Breast epithelium (tissue), 4 donors: ENCODE data around the gene CNEP1R1. TPM values are rescaled to one million over a fixed set of nuclear protein-coding genes. Genes with fewer than 3 reads are reported as not detected.

Experiments
- DNase-seq, 2 donors: peaks; one replicate each; pipeline ENCODE4 v3.0.0-alpha.2; 2019; ENCODE audit warnings: low spot score in 2 of 2
- H3K27ac ChIP-seq, 2 donors: fragments of 200-600 bp; sonication (generic) in 1 of 2; one replicate each; pipeline ENCODE4 v1.5.1; 2016 to 2019; ENCODE audit warnings: mild to moderate bottlenecking in 1 of 2
- H3K27me3 ChIP-seq, 2 donors: fragments of 200-600 bp; sonication (generic) in 1 of 2; one replicate each; pipeline versions ENCODE4 v1.5.1 to v1.6.0; 2017 to 2019; ENCODE audit warnings: control low read depth in 1 of 2, mild to moderate bottlenecking in 1 of 2
- H3K36me3 ChIP-seq: fragments of 200-600 bp; one replicate; pipeline ENCODE4 v1.5.1; 2019
- H3K4me1 ChIP-seq, 2 donors: fragments of 200-600 bp; sonication (generic); one replicate each; pipeline ENCODE4 v1.5.1; 2016 to 2019; ENCODE audit warnings: control low read depth in 1 of 2
- H3K4me3 ChIP-seq, 3 donors: fragments of 200-600 bp; sonication (generic); 1 replicate in 2 of 3; 2 replicates in 1 of 3; pipeline ENCODE4 v1.5.1; 2016 to 2019; ENCODE audit warnings: mild to moderate bottlenecking in 3 of 3, moderate library complexity in 2 of 3
- H3K9me3 ChIP-seq, 2 donors: fragments of 200-600 bp; sonication (generic) in 1 of 2; one replicate each; pipeline ENCODE4 v1.5.1; 2016 to 2019; ENCODE audit warnings: control low read depth in 1 of 2
- CTCF ChIP-seq, 3 donors: fragments of 450-650 bp; IDR thresholded peaks; one replicate each; pipeline ENCODE4 v1.5.1; 2016 to 2017; ENCODE audit warnings: antibody characterized with exemption in 3 of 3, mild to moderate bottlenecking in 3 of 3, moderate library complexity in 3 of 3
- POLR2A ChIP-seq: fragments of 450-650 bp; IDR thresholded peaks from one replicate; pipeline ENCODE4 v1.6.1; 2016; ENCODE audit warnings: antibody characterized with exemption, mild to moderate bottlenecking, moderate library complexity
- POLR2AphosphoS5 ChIP-seq, 3 donors: sonication (generic); formaldehyde crosslinking; IDR thresholded peaks; one replicate each; pipeline ENCODE4 v1.6.1; 2017; ENCODE audit warnings: antibody characterized with exemption in 3 of 3
- intact Hi-C: fragments of 100-400 bp; cut with DNase I; formaldehyde crosslinking; loops from one replicate; pipeline ENCODE4 v1.15.1; 2023; ENCODE audit warnings: low total_unique reads
- total RNA-seq, 3 donors: library from RNA; depleted of rRNA; stranded (reverse); fragments of >200 nt; gene quantifications; one replicate each; pipeline ENCODE4 v1.1.0, GENCODE V29; 2016

The CNEP1R1 gene
- total RNA-seq, 3 donors from 2014 or later = 16.5 to 20.8 (median 17.4) TPM

- intact Hi-C loops = no loop called here
- DNase-seq = no peak
- no peak for TF ChIP-seq POLR2AphosphoS5 (IDR thresholded peaks at IDR 0.05)
- no peak for TF ChIP-seq POLR2A
- Histone ChIP-seq H3K4me1 (no peaks in the 10 kb centered on the region), H3K9me3 (no peaks in the 10 kb centered on the region), H3K4me3 (no peak overlapping the region), H3K27ac (no peak overlapping the region), H3K36me3 (no peaks in the 10 kb centered on the region), H3K27me3 (no peaks in the 10 kb centered on the region)
Observed at GRCh38 chr16:50068550-50068949, 43.5 kb downstream of the CNEP1R1 start.

- intact Hi-C loops = no loop called here
- no peaks in the 10 kb centered on the region for H3K9me3 ChIP-seq
- H3K4me3 ChIP-seq = no peak overlapping the region
- H3K4me1 ChIP-seq = no peaks in the 10 kb centered on the region
- no peak overlapping the region for H3K27ac ChIP-seq
- TF ChIP-seq POLR2AphosphoS5 (IDR thresholded peaks at IDR 0.05) = no peak
- no peak for TF ChIP-seq CTCF (IDR thresholded peaks at IDR 0.05)
- no peak for TF ChIP-seq POLR2A
- H3K36me3 ChIP-seq = no peaks in the 10 kb centered on the region
- no peaks in the 10 kb centered on the region for H3K27me3 ChIP-seq
- DNase-seq = no peak
Observed at GRCh38 chr16:50069060-50069459, 44.0 kb downstream of the CNEP1R1 start.

- intact Hi-C loops = no loop called here
- no peak for DNase-seq
- no peak overlapping the region for H3K27ac ChIP-seq
- TF ChIP-seq POLR2A (no peak), POLR2AphosphoS5 (IDR thresholded peaks at IDR 0.05) (no peak), CTCF (IDR thresholded peaks at IDR 0.05) (no peak)
- no peak overlapping the region for H3K4me3 ChIP-seq
- H3K36me3 ChIP-seq = no peaks in the 10 kb centered on the region
- no peaks in the 10 kb centered on the region for H3K27me3 ChIP-seq
- H3K4me1 ChIP-seq = no peaks in the 10 kb centered on the region
- no peaks in the 10 kb centered on the region for H3K9me3 ChIP-seq
Observed at GRCh38 chr16:50071075-50071671, 46.1 kb downstream of the CNEP1R1 start.

GRCh38 chr16:50072730-50073129 is 47.7 kb downstream of the CNEP1R1 start:
- DNase-seq = no peak
- no peaks in the 10 kb centered on the region for H3K9me3 ChIP-seq
- no peak overlapping the region for H3K4me3 ChIP-seq
- H3K27ac ChIP-seq = no peak overlapping the region
- intact Hi-C loops = no loop called here
- H3K36me3 ChIP-seq = no peaks in the 10 kb centered on the region
- no peaks in the 10 kb centered on the region for H3K4me1 ChIP-seq
- TF ChIP-seq POLR2A = no peak
- no peak for TF ChIP-seq POLR2AphosphoS5 (IDR thresholded peaks at IDR 0.05)
- TF ChIP-seq CTCF (IDR thresholded peaks at IDR 0.05) = no peak
- H3K27me3 ChIP-seq = no peaks in the 10 kb centered on the region

- intact Hi-C loops = no loop called here
- no peak overlapping the region for H3K27ac ChIP-seq
- no peaks in the 10 kb centered on the region for H3K9me3 ChIP-seq
- no peak overlapping the region for H3K4me3 ChIP-seq
- H3K36me3 ChIP-seq = peaks cover 5% of the 10 kb centered on the region
- no peaks in the 10 kb centered on the region for H3K4me1 ChIP-seq
- H3K27me3 ChIP-seq = no peaks in the 10 kb centered on the region
- TF ChIP-seq POLR2A (no peak), CTCF (IDR thresholded peaks at IDR 0.05) (no peak), POLR2AphosphoS5 (IDR thresholded peaks at IDR 0.05) (no peak)
- DNase-seq = no peak
Observed at GRCh38 chr16:50079397-50080140, 54.5 kb downstream of the CNEP1R1 start.
